ENCODE results near the gene IL17RB. TPM values are rescaled to one million over a fixed set of nuclear protein-coding genes. Genes with fewer than 3 reads are reported as not detected.

The IL17RB gene
- total and polyA plus RNA-seq, 2 of the 8 experiments (the other 6 are each of a cell fraction or from before 2014, with no cell fraction given): 7.0 to 24.6 TPM

DNA sequence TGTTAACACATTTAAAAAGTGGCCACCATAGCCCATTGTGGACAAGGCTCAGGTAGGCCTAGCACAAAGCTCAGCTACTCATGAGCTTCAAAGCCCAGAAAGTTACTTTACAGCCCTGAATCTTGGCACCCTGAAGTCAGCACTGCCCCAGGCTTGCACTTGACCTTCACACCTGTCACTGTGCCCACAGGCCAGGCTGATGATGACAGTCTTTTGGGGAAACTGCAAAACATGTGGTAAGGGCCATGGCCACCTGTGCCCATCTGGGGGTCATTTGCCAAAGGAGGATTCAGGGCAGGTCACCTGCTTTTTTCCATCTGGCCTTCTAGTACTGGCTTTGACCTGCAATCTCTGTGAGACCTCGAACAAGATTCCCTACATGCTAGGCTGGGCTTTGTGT is 11.1 kb upstream of the IL17RB start:
- no peak overlapping the region for H2BK120ac ChIP-seq (replicated peaks; ENCODE audit: low read depth, low read length)
- no peaks in the 10 kb centered on the region for H3K23me2 ChIP-seq (ENCODE audit: low read depth, low read length)
- 100% methylated on average over 1 of the region's 1 CpG; no CpG with 5 or more reads in 1 of the 2 experiments for WGBS, 2 experiments (ENCODE audit: extremely low coverage in 1 of 2, insufficient coverage in 1 of 2, insufficient read length in 1 of 2, insufficient replicate concordance in 2 of 2, low coverage in 1 of 2, low lambda C conversion rate in 2 of 2, missing lambda C conversion rate in 1 of 2)
- no peak overlapping the region for H2BK5ac ChIP-seq (ENCODE audit: low read depth, low read length)
- H2BK12ac ChIP-seq (ENCODE audit: low read depth, low read length): no peak overlapping the region
- H3K79me1 ChIP-seq (ENCODE audit: low read depth, low read length): no peaks in the 10 kb centered on the region
- no peak overlapping the region for H2AK5ac ChIP-seq (ENCODE audit: low read depth, low read length)
- no peak for FAIRE-seq
- H4K91ac ChIP-seq (replicated peaks; ENCODE audit: insufficient read length, low read length): no peak overlapping the region
- H3K4ac ChIP-seq (replicated peaks; ENCODE audit: insufficient read length, low read depth, low read length): no peak overlapping the region
- no peak for DNase-seq (ENCODE audit: low read depth in 1 of 2, low spot score in 2 of 2)
- H3K23ac ChIP-seq (ENCODE audit: insufficient read length): no peak overlapping the region
- no peak overlapping the region for H4K5ac ChIP-seq (ENCODE audit: insufficient read length, low read depth, low read length)
- TF ChIP-seq TAF1 (IDR thresholded peaks at IDR 0.05; ENCODE audit: low read depth, low read length) (no peak), FOSL1 (IDR thresholded peaks at IDR 0.05; ENCODE audit: insufficient read depth, low read depth, low read length) (no peak), TCF12 (IDR thresholded peaks at IDR 0.05; ENCODE audit: low read depth, low read length) (no peak), RNF2 (IDR thresholded peaks at IDR 0.05; ENCODE audit: borderline replicate concordance, low read depth, low read length, missing control alignments, poor library complexity, severe bottlenecking) (no peak), KDM4A (IDR thresholded peaks at IDR 0.05; ENCODE audit: low read depth, low read length, severe bottlenecking) (no peak), TEAD4 (IDR thresholded peaks at IDR 0.05; ENCODE audit: low read depth, low read length) (no peak), BRCA1 (IDR thresholded peaks at IDR 0.05; ENCODE audit: low read depth, low read length) (no peak), TAF7 (optimal IDR thresholded peaks at IDR 0.05; ENCODE audit: borderline replicate concordance, low read depth, low read length) (no peak)
- TF ChIP-seq, protein P1, sequence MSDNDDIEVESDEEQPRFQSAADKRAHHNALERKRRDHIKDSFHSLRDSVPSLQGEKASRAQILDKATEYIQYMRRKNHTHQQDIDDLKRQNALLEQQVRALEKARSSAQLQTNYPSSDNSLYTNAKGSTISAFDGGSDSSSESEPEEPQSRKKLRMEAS (IDR thresholded peaks at IDR 0.05): no peak
- H3K56ac ChIP-seq (replicated peaks; ENCODE audit: insufficient read length, low read depth, low read length): no peak overlapping the region
- no peak overlapping the region for H2BK20ac ChIP-seq (ENCODE audit: low read length)
- H2AFZ ChIP-seq (ENCODE audit: low read length): no peak overlapping the region
- peaks cover 0 to 4% of the 10 kb centered on the region in 2 experiments for H4K20me1 ChIP-seq (replicated peaks in 1 of 2; ENCODE audit: control insufficient read depth in 1 of 2, insufficient read depth in 2 of 2, low read length in 2 of 2)
- no peak overlapping the region for H3K9ac ChIP-seq (replicated peaks in 1 of 4; ENCODE audit: extremely low read depth in 1 of 4, low read depth in 3 of 4, low read length in 3 of 4)
- no peaks in the 10 kb centered on the region for H3K4me1 ChIP-seq (replicated peaks in 1 of 4; ENCODE audit: control insufficient read depth in 3 of 4, insufficient read depth in 4 of 4, low read length in 3 of 4)
- POLR2A ChIA-PET (ENCODE audit: partially characterized antibody): no interaction called here
- no peak overlapping the region for H4K8ac ChIP-seq (ENCODE audit: extremely low read depth, insufficient read depth, low read length)
- H3K18ac ChIP-seq (ENCODE audit: extremely low read depth, low read length): no peak overlapping the region
- H3K4me3 ChIP-seq (ENCODE audit: extremely low read depth in 1 of 4, insufficient read depth in 2 of 4, low read depth in 3 of 4, low read length in 4 of 4): no peak overlapping the region
- CTCF ChIA-PET (ENCODE audit: partially characterized antibody): interaction anchor here (1.3 to 3.7 kb wide), 3 partner anchors 9 to 124 kb away, joined by 3 to 23 read pairs (median 9); no protein-coding TSS in a partner anchor
- no peaks in the 10 kb centered on the region for H3K9me3 ChIP-seq (ENCODE audit: insufficient read depth in 2 of 2, low read depth in 1 of 2, low read length in 1 of 2)
- H2BK15ac ChIP-seq (ENCODE audit: low read length): no peak overlapping the region
- no peak overlapping the region for H3K27ac ChIP-seq (ENCODE audit: low read depth, low read length)
- H3K79me2 ChIP-seq (ENCODE audit: control insufficient read depth in 1 of 2, insufficient read depth in 2 of 2, low read length in 2 of 2): no peaks in the 10 kb centered on the region
- no peak overlapping the region for H3K4me2 ChIP-seq (ENCODE audit: insufficient read depth in 1 of 2, low read depth in 2 of 2, low read length in 2 of 2)
- no peaks in the 10 kb centered on the region for H3K27me3 ChIP-seq (replicated peaks in 1 of 4; ENCODE audit: control insufficient read depth in 3 of 4, extremely low read depth in 1 of 4, insufficient read depth in 3 of 4, low read length in 3 of 4)
- H3K14ac ChIP-seq (ENCODE audit: insufficient read length): no peak overlapping the region
- H3K36me3 ChIP-seq (ENCODE audit: control insufficient read depth in 2 of 4, insufficient read depth in 4 of 4, low read length in 3 of 4): peaks cover 0 to 6% (median 0%) of the 10 kb centered on the region in 4 experiments; a peak in 4 of 8 replicates
